ENCODE data around the gene MEG3.

DNA sequence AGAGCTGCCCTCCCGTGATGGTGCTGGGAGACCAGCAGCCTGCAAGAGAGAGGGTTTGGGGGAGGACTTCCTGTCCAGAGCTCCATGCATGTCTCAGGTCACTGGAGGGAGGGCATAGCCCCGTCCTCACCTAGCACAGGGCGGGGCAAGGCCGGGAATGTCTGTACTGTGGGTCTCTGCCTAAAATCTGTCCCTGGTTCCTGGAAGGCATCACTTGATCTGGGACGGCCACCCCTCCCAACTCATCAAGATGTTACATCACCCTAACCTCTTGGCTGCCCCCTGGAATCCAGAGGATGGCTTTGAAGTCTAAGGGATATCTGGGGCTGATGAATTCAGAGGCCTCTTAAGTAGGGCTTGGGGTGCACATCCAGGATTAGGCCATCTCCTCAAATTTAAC, 37.0 kb upstream of the MEG3 start:
- TF ChIP-seq, protein P1, sequence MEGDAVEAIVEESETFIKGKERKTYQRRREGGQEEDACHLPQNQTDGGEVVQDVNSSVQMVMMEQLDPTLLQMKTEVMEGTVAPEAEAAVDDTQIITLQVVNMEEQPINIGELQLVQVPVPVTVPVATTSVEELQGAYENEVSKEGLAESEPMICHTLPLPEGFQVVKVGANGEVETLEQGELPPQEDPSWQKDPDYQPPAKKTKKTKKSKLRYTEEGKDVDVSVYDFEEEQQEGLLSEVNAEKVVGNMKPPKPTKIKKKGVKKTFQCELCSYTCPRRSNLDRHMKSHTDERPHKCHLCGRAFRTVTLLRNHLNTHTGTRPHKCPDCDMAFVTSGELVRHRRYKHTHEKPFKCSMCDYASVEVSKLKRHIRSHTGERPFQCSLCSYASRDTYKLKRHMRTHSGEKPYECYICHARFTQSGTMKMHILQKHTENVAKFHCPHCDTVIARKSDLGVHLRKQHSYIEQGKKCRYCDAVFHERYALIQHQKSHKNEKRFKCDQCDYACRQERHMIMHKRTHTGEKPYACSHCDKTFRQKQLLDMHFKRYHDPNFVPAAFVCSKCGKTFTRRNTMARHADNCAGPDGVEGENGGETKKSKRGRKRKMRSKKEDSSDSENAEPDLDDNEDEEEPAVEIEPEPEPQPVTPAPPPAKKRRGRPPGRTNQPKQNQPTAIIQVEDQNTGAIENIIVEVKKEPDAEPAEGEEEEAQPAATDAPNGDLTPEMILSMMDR (IDR thresholded peaks at IDR 0.05): no peak
- TF ChIP-seq POLR2A (IDR thresholded peaks at IDR 0.05): no peak

Measured in lower leg skin (tissue), 3 donors.